NCI-H748 (cell line): ENCODE data around the gene ATP6V1B1.
A peak's percentile ranks its signal among the peaks of the same experiment; 100 is the strongest.
"Not testable (repeated sequence)": the region's sequence is repeated elsewhere in the genome, so short reads cannot be mapped to it uniquely, and the experiment has no call there.

Experiments
- DNase-seq: peaks from one replicate; lab custom pipeline; 2025; ENCODE audit not compliant: unreplicated experiment; lab: John Stamatoyannopoulos, UW

Gene ATP6V1B1

GRCh38 chr2:70987386-70987785 lies 51.7 kb downstream of the ATP6V1B1 start:
- no peak for DNase-seq

GRCh38 chr2:70988151-70988550 lies 52.5 kb downstream of the ATP6V1B1 start:
- no peak for DNase-seq

DNA sequence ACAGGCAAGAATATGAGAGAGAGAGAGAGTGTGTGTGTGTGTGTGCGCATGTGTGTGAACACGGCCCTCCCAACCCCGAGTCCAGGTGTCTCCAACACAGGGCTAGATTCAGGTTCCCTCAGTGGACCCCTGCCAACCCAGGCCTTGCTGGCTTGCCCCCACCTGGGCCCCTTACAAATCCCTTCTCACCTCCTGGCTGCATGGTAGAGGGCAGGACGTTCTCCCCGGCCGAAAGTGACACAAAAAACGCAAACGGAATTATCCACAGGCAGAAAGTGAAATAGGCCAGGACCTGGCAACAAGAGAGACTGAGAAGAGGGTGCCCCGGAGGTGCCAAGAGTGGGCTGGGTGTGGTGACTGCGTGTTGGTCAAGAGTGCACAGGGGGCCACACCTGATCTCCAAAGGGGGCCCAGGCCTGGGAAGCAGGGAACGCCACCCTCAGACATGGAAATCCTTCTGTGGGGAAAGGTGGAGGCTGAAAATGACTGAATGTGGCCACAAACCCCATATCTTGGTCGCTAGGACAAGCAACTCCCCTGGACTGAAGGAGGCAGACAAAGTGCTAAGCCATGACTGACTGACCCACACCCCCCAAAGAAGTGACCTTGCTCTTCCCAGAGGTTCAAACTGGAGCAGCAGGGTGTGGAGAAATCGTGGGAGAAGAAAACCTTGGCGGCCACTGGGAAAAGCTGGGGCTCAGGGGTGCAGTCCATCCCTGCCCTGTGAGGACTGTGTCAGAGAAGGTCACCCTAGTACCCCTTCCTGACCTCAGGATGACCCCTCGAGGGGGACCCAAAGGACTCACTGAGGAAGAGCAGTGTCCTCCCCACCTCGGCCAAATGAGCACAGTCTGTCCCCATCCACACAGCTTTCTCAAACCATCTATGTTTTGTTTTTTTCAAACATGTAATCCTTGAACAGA lies 53.3 kb downstream of the ATP6V1B1 start:
- no peak for DNase-seq

DNA sequence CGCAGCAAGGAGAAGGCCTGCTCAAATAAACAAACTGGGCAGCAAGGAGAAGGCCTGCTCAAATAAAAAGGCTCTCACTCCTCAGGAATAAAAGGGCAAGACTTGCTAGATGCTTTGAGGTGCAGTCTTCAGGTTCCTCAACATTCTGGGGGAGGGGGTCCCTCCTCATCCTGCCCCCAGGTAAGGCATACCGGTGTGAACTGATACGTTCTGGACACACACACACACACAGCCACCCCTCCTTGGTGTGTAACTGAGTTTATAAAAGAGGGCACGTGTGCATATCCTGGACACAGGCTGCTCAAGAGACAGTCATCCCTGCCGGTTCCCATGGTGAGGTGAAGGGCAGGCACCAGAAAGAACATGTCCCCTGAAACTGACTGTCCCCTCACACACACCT lies 54.5 kb downstream of the ATP6V1B1 start:
- DNase-seq, result no peak

DNA sequence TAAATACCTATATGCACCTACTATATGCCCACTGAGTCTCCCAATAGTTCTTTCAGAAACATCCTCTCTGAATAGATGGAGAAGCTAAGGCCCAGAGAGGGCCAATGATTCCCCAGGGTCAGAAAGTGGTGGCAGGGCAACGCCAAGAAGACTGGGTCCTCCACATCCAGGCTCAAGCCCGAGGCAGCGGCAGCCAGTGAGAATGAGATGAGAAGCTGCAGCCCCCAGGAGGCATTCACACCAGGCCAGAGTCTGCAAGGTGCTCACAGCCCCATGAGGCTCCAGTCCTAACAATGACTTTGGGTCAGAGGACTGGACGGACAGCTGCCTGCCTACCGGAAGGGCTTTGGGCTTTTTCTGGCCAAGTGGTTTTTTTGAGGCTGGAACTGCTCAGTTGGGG lies 55.4 kb downstream of the ATP6V1B1 start:
- no peak for DNase-seq

DNA sequence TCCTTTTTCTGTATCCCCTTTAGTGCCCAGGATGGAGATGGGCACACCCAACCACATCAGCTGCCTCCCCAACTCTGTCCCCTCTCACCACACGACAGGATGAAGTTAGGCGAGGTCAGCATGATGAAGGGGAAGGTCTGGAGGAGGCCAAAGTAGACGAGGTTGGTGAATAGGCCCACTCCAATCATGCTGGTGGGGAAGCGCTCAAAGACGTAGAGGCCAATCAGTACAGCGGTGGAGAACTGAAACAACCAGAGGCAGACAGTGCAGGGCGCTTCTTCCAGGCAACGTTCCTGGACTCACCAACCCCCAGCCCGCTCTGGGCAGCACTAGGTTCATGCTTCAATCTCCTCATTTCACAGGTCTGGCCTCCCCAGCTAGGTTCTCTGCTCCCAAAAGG lies 56.0 kb downstream of the ATP6V1B1 start:
- DNase-seq, result no peak

GRCh38 chr2:70992945-70993853 lies 57.5 kb downstream of the ATP6V1B1 start:
- no peak for DNase-seq

GRCh38 chr2:70994009-70994698 lies 58.5 kb downstream of the ATP6V1B1 start:
- peak; percentile 25 for DNase-seq

DNA sequence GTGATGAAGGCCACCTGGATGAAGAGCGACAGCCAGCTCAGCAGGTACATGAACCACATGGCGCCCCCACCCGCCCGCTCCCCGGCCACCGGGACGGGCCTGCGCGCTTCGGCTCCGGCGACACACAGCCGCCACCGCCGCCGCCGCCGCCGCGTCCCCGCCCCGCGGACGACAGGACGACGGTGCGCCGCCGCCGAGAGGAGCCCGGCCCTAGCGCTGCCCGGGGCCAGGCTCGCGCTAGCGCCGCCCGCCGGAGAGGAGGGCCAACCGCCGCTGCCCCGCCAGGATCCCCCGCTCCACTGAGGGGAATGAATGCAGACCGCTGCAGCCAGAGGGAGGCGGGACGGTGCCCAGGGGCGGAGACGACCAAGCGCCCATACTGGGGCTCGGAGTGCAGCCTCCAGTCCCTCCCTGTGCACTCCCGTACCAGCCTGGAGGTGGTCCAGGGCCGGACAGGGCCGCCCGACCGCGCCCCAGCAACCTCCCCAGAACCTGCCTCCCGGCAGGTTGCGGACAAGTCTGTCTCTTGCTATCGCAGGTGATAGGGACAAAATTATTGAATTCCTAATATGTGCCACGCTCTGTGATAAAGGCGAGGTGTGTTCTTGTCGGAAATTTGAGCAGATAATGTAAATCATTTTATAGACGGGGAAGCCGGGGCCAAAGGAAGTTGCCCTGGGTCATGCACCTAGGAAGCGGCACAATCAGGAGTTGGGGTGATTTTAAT lies 59.2 kb downstream of the ATP6V1B1 start, which contains the start of gene TEX261:
Gene TEX261, minus strand, starts transcription at position 175 of the 727 bp plus-strand sequence. Its CDS starts 116 bp downstream, at position 59.
- DNase-seq, result peak; percentile 87

DNA sequence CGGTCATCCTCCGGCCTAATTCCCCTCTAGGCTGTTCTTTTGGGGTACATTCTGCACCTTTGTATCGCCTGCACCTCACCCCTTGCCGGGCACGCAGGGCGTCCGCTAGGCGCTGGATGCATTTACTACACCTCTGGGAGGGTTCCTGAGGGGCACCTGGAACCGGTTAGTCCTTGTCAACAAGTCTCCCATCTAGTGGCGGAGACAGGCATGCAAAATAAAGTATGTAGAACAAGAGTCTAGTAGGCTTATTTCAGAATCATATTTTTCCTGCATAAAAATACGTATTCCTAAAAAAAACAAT lies 59.7 kb downstream of the ATP6V1B1 start:
- DNase-seq, result peak; percentile 71

DNA sequence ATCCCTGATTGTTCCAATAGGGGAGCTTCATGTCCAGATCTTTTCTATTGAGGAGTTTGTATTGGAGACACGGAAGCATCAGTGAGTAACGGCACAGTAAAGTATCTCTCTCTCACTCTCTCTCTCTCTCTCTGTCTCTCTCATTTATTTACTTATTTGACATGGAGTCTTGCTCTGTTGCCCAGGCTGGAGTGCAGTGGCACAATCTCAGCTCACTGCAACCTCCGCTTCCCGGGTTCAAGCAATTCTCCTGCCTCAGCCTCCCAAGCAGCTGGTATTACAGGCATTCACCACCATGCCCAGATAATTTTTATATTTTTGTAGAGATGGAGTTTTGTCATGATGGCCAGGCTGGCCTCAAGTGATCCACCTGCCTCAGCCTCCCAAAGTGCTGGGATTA lies 63.2 kb downstream of the ATP6V1B1 start:
- DNase-seq, result not testable (repeated sequence)

- DNase-seq, result no peak
Observed at GRCh38 chr2:70999362-70999761, 63.7 kb downstream of the ATP6V1B1 start.

GRCh38 chr2:70999931-71000330 lies 64.2 kb downstream of the ATP6V1B1 start:
- not testable (repeated sequence) for DNase-seq

DNA sequence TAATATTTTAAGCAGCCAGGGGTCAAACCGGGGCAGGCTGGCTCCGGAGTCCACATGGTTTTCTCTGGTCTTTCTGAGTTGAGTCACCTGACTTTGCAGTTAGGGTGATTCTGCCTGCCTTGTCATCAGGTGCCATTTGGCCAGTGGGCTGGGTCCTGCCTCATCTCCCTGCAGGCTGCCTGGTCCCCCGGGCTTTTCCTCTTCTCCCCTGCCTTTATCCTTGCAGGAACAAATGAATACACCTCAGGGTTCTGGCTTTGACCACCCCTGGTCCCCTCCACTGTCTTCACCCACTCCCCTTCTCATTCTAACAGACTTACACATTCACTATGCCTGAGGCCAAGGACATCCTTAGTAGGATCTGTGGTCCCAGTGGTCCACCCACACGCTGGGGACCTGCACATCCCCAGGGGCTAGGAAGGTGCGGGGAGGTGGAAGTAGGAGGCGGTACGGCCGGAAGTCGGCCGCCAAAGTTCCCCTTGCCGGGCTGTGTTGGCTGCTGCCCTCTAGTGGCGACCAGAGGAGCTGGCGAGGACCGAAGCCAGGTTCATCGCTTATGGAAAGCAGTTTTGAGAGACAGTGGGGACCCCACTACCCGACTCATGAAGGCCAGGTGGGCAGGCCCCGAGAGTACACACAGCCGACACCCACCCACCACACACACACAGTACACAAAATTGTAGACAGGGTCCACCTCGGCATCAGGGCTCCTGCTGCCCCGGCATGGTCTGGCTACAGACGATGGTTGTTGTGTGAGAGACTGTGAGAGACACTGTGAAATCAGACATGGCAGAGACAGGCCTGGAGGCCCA lies 65.3 kb downstream of the ATP6V1B1 start:
- DNase-seq, result peak; percentile 60

- DNase-seq, result no peak
Observed at GRCh38 chr2:71001592-71001927, 65.9 kb downstream of the ATP6V1B1 start.

GRCh38 chr2:71001981-71002570 lies 66.4 kb downstream of the ATP6V1B1 start:
- DNase-seq, result no peak

- DNase-seq, result no peak
Observed at GRCh38 chr2:71003396-71003795, 67.7 kb downstream of the ATP6V1B1 start.

- DNase-seq, result no peak
Observed at GRCh38 chr2:71003966-71004755, 68.5 kb downstream of the ATP6V1B1 start.

GRCh38 chr2:71004857-71005256 lies 69.2 kb downstream of the ATP6V1B1 start:
- DNase-seq, result no peak
